IPS DF 6.9 (cell line): Measurements from ENCODE around the gene RAD51C.

Experiments used
- DNase-seq: peaks from one replicate; pipeline ENCODE4 v3.0.0-alpha.2; 2013; ENCODE audit warnings: low read depth, low spot score
- H3K27ac ChIP-seq: one replicate; pipeline ENCODE4 v1.5.1; 2013; ENCODE audit warnings: low read length, control low read depth
- H3K27me3 ChIP-seq: 2 replicates; pipeline ENCODE4 v1.6.1; 2013; ENCODE audit warnings: mild to moderate bottlenecking, low read length; ENCODE audit not compliant: control insufficient read depth, insufficient read depth
- H3K36me3 ChIP-seq: 2 replicates; pipeline ENCODE4 v1.6.1; 2013; ENCODE audit warnings: low read length; ENCODE audit not compliant: control insufficient read depth, insufficient read depth
- H3K4me1 ChIP-seq: 2 replicates; pipeline ENCODE4 v1.6.1; 2013; ENCODE audit warnings: low read length; ENCODE audit not compliant: control insufficient read depth, insufficient read depth
- H3K4me3 ChIP-seq: 2 replicates; pipeline ENCODE4 v1.5.1; 2013; ENCODE audit warnings: mild to moderate bottlenecking, low read length
- H3K9me3 ChIP-seq: 2 replicates; pipeline ENCODE4 v1.6.1; 2013; ENCODE audit warnings: low read length, inconsistent platforms; ENCODE audit not compliant: control insufficient read depth, insufficient read depth
- WGBS: extraction: QIAGEN DNeasy Blood & Tissue Kit; methylation state at CpG from one replicate; pipeline ENCODE4 v1.1.7; 2013; ENCODE audit warnings: mixed read lengths, missing lambda C conversion rate; ENCODE audit not compliant: insufficient read length, insufficient coverage; 5-methylcytosine and 5-hydroxymethylcytosine counted together

The RAD51C gene

GRCh38 chr17:58702045-58702476, 9.7 kb downstream of the RAD51C start:
- Histone ChIP-seq H3K4me1 (no peaks in the 10 kb centered on the region), H3K4me3 (no peak overlapping the region), H3K9me3 (no peaks in the 10 kb centered on the region), H3K27ac (no peak overlapping the region), H3K36me3 (no peaks in the 10 kb centered on the region), H3K27me3 (no peaks in the 10 kb centered on the region)
- no CpG with 5 or more reads among the region's 5 CpGs for WGBS
- no peak for DNase-seq

GRCh38 chr17:58702708-58703107, 10.3 kb downstream of the RAD51C start:
- Histone ChIP-seq H3K36me3 (no peaks in the 10 kb centered on the region), H3K27me3 (no peaks in the 10 kb centered on the region), H3K4me1 (no peaks in the 10 kb centered on the region), H3K27ac (no peak overlapping the region), H3K9me3 (no peaks in the 10 kb centered on the region), H3K4me3 (no peak overlapping the region)
- WGBS: no CpG with 5 or more reads among the region's 8 CpGs
- no peak for DNase-seq

- Histone ChIP-seq H3K9me3 (no peaks in the 10 kb centered on the region), H3K27me3 (no peaks in the 10 kb centered on the region), H3K36me3 (no peaks in the 10 kb centered on the region), H3K4me1 (no peaks in the 10 kb centered on the region), H3K4me3 (no peak overlapping the region), H3K27ac (no peak overlapping the region)
- no CpG with 5 or more reads among the region's 4 CpGs for WGBS
- DNase-seq: no peak
Observed at GRCh38 chr17:58703137-58703915, 10.9 kb downstream of the RAD51C start.

- Histone ChIP-seq H3K4me3 (no peak overlapping the region), H3K9me3 (no peaks in the 10 kb centered on the region), H3K4me1 (no peaks in the 10 kb centered on the region), H3K36me3 (no peaks in the 10 kb centered on the region), H3K27me3 (no peaks in the 10 kb centered on the region), H3K27ac (no peak overlapping the region)
- WGBS: no CpG with 5 or more reads among the region's 2 CpGs
- no peak for DNase-seq
Observed at GRCh38 chr17:58703916-58704286, 11.5 kb downstream of the RAD51C start.

GRCh38 chr17:58706351-58707140, 14.1 kb downstream of the RAD51C start:
- no peak for DNase-seq
- H3K4me1 ChIP-seq: no peaks in the 10 kb centered on the region
- no peak overlapping the region for H3K4me3 ChIP-seq
- WGBS: no CpG with 5 or more reads among the region's 3 CpGs
- no peak overlapping the region for H3K27ac ChIP-seq
- no peaks in the 10 kb centered on the region for H3K36me3 ChIP-seq
- no peaks in the 10 kb centered on the region for H3K9me3 ChIP-seq
- H3K27me3 ChIP-seq: no peaks in the 10 kb centered on the region

- Histone ChIP-seq H3K36me3 (no peaks in the 10 kb centered on the region), H3K27me3 (no peaks in the 10 kb centered on the region), H3K9me3 (no peaks in the 10 kb centered on the region), H3K27ac (no peak overlapping the region), H3K4me1 (no peaks in the 10 kb centered on the region), H3K4me3 (no peak overlapping the region)
- no CpG with 5 or more reads among the region's 4 CpGs for WGBS
- peak; percentile 22 for DNase-seq
Observed at GRCh38 chr17:58710948-58711552, 18.6 kb downstream of the RAD51C start.

GRCh38 chr17:58722274-58722673, 29.9 kb downstream of the RAD51C start:
- no peak overlapping the region for H3K27ac ChIP-seq
- no peak overlapping the region for H3K4me3 ChIP-seq
- no peak for DNase-seq
- H3K4me1 ChIP-seq: no peaks in the 10 kb centered on the region
- no peaks in the 10 kb centered on the region for H3K9me3 ChIP-seq
- H3K27me3 ChIP-seq: no peaks in the 10 kb centered on the region
- H3K36me3 ChIP-seq: no peaks in the 10 kb centered on the region
- no CpG with 5 or more reads among the region's 1 CpG for WGBS

- H3K27me3 ChIP-seq: no peaks in the 10 kb centered on the region
- no peaks in the 10 kb centered on the region for H3K36me3 ChIP-seq
- no peak overlapping the region for H3K4me3 ChIP-seq
- no peaks in the 10 kb centered on the region for H3K9me3 ChIP-seq
- H3K27ac ChIP-seq: no peak overlapping the region
- no CpG with 5 or more reads among the region's 2 CpGs for WGBS
- no peak for DNase-seq
- no peaks in the 10 kb centered on the region for H3K4me1 ChIP-seq
Observed at GRCh38 chr17:58722696-58723095, 30.3 kb downstream of the RAD51C start.

- Histone ChIP-seq H3K4me1 (no peaks in the 10 kb centered on the region), H3K9me3 (no peaks in the 10 kb centered on the region), H3K4me3 (no peak overlapping the region), H3K36me3 (no peaks in the 10 kb centered on the region), H3K27ac (no peak overlapping the region), H3K27me3 (no peaks in the 10 kb centered on the region)
- no peak for DNase-seq
- WGBS: no CpG with 5 or more reads among the region's 1 CpG
Observed at GRCh38 chr17:58728798-58729197, 36.4 kb downstream of the RAD51C start.

GRCh38 chr17:58730937-58731336, 38.5 kb downstream of the RAD51C start:
- H3K9me3 ChIP-seq: no peaks in the 10 kb centered on the region
- no peaks in the 10 kb centered on the region for H3K36me3 ChIP-seq
- H3K27ac ChIP-seq: no peak overlapping the region
- DNase-seq: no peak
- no peaks in the 10 kb centered on the region for H3K4me1 ChIP-seq
- no peaks in the 10 kb centered on the region for H3K27me3 ChIP-seq
- H3K4me3 ChIP-seq: no peak overlapping the region
